ENCODE results near the gene TLX2. TPM values are rescaled to one million over a fixed set of nuclear protein-coding genes. Genes with fewer than 3 reads are reported as not detected.

TLX2 gene
- total RNA-seq, 2 donors from 2014 or later, result not detected

DNA sequence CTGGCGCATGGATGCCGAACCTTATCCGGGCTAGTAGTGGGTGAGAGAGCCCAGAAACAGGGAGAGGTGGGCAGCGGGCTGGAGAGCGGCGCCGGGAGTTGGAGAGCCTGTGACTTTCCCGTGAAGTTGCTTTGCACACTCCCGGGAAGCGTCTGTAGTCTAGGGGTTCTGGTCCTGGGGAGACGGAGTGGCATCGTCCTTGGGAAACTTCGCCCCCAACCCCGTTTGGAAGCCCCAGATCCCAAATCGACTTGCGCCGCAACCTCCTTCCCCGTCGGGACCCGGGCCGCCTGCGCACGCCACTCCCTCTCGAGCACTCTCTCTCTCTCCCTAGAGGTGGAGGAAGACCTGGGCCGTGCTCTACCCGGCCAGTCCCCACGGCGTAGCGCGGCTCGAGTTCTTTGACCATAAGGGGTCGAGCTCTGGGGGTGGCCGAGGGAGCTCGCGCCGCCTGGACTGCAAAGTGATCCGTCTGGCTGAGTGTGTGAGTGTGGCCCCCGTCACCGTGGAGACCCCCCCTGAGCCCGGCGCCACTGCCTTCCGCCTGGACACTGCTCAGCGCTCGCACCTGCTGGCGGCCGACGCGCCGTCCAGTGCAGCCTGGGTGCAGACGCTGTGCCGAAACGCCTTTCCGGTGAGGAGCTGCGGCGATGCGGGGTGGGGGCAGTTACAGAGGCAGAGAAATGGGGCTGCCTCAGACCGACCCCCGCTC lies 40.7 kb downstream of the TLX2 start:
- no peak for TF ChIP-seq CTCF (IDR thresholded peaks at IDR 0.05)
- no peaks in the 10 kb centered on the region for H3K9me3 ChIP-seq
- peak overlapping the region; percentile 85 to 89 for H3K27ac ChIP-seq
- H3K27me3 ChIP-seq, result no peaks in the 10 kb centered on the region
- H3K36me3 ChIP-seq, result no peaks in the 10 kb centered on the region
- peak overlapping the region; percentile 68 to 71 for H3K4me3 ChIP-seq
- DNase-seq (ENCODE audit: low spot score), result no peak
- peaks cover 0 to 17% of the 10 kb centered on the region in 2 donors for H3K4me1 ChIP-seq

DNA sequence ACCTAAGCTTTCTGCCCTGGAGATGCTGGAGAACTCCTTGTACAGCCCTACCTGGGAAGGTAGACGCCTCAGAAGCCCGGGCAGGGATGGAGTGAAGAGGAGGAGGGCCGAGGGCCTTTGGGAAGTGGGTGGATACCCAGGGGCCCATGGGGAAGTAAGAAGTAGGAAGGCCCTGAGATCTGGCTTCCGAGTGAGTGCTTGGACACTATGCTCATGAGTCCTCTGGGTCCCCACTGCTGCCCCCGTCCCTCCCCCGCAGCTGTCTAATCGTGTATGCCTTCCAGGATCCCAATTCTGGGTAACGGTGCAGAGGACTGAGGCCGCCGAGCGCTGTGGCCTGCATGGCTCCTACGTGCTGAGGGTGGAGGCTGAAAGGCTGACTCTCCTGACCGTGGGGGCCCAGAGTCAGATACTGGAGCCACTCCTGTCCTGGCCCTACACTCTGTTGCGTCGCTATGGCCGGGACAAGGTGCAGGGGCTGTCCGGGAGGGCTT lies 41.4 kb downstream of the TLX2 start:
- peak overlapping the region; percentile 68 to 71 for H3K4me3 ChIP-seq
- H3K27ac ChIP-seq, result peak overlapping the region in 1 of 2 donors; percentile 89
- no peaks in the 10 kb centered on the region for H3K27me3 ChIP-seq
- peaks cover 0 to 17% of the 10 kb centered on the region in 2 donors for H3K4me1 ChIP-seq
- H3K36me3 ChIP-seq, result no peaks in the 10 kb centered on the region
- no peaks in the 10 kb centered on the region for H3K9me3 ChIP-seq
- no peak for DNase-seq (ENCODE audit: low spot score)
- no peak for TF ChIP-seq CTCF (IDR thresholded peaks at IDR 0.05)

DNA sequence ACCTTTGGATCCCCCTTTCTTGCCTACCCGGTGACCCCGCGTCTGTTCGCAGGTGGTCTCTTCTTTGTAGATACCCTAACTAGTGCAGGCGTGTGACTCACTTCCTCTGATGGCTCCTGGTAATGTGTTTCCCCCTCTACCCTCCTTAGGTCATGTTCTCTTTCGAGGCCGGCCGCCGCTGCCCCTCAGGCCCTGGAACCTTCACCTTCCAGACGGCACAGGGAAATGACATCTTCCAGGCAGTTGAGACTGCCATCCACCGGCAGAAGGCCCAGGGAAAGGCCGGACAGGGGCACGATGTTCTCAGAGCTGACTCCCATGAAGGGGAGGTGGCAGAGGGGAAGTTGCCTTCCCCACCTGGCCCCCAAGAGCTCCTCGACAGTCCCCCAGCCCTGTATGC lies 41.9 kb downstream of the TLX2 start:
- Histone ChIP-seq H3K27me3 (no peaks in the 10 kb centered on the region), H3K27ac (no peak overlapping the region), H3K4me1 (peaks cover 0 to 17% of the 10 kb centered on the region in 2 donors), H3K4me3 (no peak overlapping the region), H3K36me3 (no peaks in the 10 kb centered on the region), H3K9me3 (no peaks in the 10 kb centered on the region)
- no peak for TF ChIP-seq CTCF (IDR thresholded peaks at IDR 0.05)
- DNase-seq (ENCODE audit: low spot score), result no peak

- peaks cover 0 to 17% of the 10 kb centered on the region in 2 donors for H3K4me1 ChIP-seq
- no peak for DNase-seq (ENCODE audit: low spot score)
- no peak for TF ChIP-seq CTCF (IDR thresholded peaks at IDR 0.05)
- no peak overlapping the region for H3K4me3 ChIP-seq
- no peaks in the 10 kb centered on the region for H3K9me3 ChIP-seq
- no peak overlapping the region for H3K27ac ChIP-seq
- H3K36me3 ChIP-seq, result no peaks in the 10 kb centered on the region
- H3K27me3 ChIP-seq, result no peaks in the 10 kb centered on the region
Observed at GRCh38 chr2:74556831-74557370, 42.7 kb downstream of the TLX2 start.

- peaks cover 0 to 10% of the 10 kb centered on the region in 2 donors for H3K4me1 ChIP-seq
- no peak for TF ChIP-seq CTCF (IDR thresholded peaks at IDR 0.05)
- H3K27ac ChIP-seq, result no peak overlapping the region
- DNase-seq (ENCODE audit: low spot score), result no peak
- H3K27me3 ChIP-seq, result no peaks in the 10 kb centered on the region
- H3K4me3 ChIP-seq, result no peak overlapping the region
- no peaks in the 10 kb centered on the region for H3K36me3 ChIP-seq
- no peaks in the 10 kb centered on the region for H3K9me3 ChIP-seq
Observed at GRCh38 chr2:74558284-74559230, 44.3 kb downstream of the TLX2 start.
